ENCODE results near the gene SYP.

The SYP gene

GRCh38 chrX:49205443-49205842, 5.5 kb upstream of the SYP start:
- CTCF ChIA-PET = no interaction called here
- TF ChIP-seq CTCF (IDR thresholded peaks at IDR 0.05; ENCODE audit: control extremely low read depth, extremely low read depth, low read depth, missing control alignments) = no peak
- POLR2A ChIA-PET = no interaction called here
- DNase-seq (ENCODE audit: extremely low spot score) = no peak

- POLR2A ChIA-PET = no interaction called here
- TF ChIP-seq CTCF (IDR thresholded peaks at IDR 0.05; ENCODE audit: control extremely low read depth, extremely low read depth, low read depth, missing control alignments) = no peak
- no peak for DNase-seq (ENCODE audit: extremely low spot score)
- CTCF ChIA-PET = no interaction called here
These were observed 4.7 kb upstream of the SYP start for GRCh38 chrX:49204709-49205108.

GRCh38 chrX:49204017-49204416, 4.0 kb upstream of the SYP start:
- ChIA-PET POLR2A (no interaction called here), CTCF (no interaction called here)
- TF ChIP-seq CTCF (IDR thresholded peaks at IDR 0.05; ENCODE audit: control extremely low read depth, extremely low read depth, low read depth, missing control alignments) = no peak
- DNase-seq (ENCODE audit: extremely low spot score) = no peak

- TF ChIP-seq CTCF (IDR thresholded peaks at IDR 0.05; ENCODE audit: control extremely low read depth, extremely low read depth, low read depth, missing control alignments) = no peak
- ChIA-PET CTCF (interaction anchor here (2.3 kb wide), 1 partner anchor 11 kb away, joined by 11 read pairs; no protein-coding TSS in a partner anchor), POLR2A (no interaction called here)
- DNase-seq (ENCODE audit: extremely low spot score) = no peak
These were observed 3.5 kb upstream of the SYP start for GRCh38 chrX:49203536-49203935.

- no peak for DNase-seq (ENCODE audit: extremely low spot score)
- TF ChIP-seq CTCF (IDR thresholded peaks at IDR 0.05; ENCODE audit: control extremely low read depth, extremely low read depth, low read depth, missing control alignments) = no peak
- CTCF ChIA-PET = interaction anchor here (2.3 kb wide), 1 partner anchor 10 kb away, joined by 11 read pairs; no protein-coding TSS in a partner anchor
- POLR2A ChIA-PET = no interaction called here
These were observed 2.0 kb upstream of the SYP start for GRCh38 chrX:49202022-49202421.

GRCh38 chrX:49199315-49199595, 738 bp downstream of the SYP start:
- TF ChIP-seq CTCF (IDR thresholded peaks at IDR 0.05; ENCODE audit: control extremely low read depth, extremely low read depth, low read depth, missing control alignments) = no peak
- CTCF ChIA-PET = no interaction called here
- DNase-seq (ENCODE audit: extremely low spot score) = no peak
- POLR2A ChIA-PET = no interaction called here

All from GM10248 (cell line).